Bone marrow (tissue), 2 donors: ENCODE results near the gene COPE.
"Not testable (repeated sequence)": the region's sequence is repeated elsewhere in the genome, so short reads cannot be mapped to it uniquely, and the experiment has no call there.

Source experiments
- DNase-seq, 2 donors: peaks; one replicate each; lab custom pipeline; 2025; lab: John Stamatoyannopoulos, UW

The COPE gene

GRCh38 chr19:18940769-18941627 lies 21.8 kb upstream of the COPE start, which contains the start of gene HOMER3:
Gene HOMER3 (minus strand): TSS chr19:18941217. CDS start chr19:18938982, 2,235 bp downstream.
- peak; percentile 29 to 55 for DNase-seq

GRCh38 chr19:18939922-18940768 lies 21.0 kb upstream of the COPE start:
- DNase-seq: peak in 1 of 2 donors; percentile 50

- DNase-seq: no peak
Measured at GRCh38 chr19:18939163-18939562, 20.0 kb upstream of the COPE start.

- no peak for DNase-seq
Measured at GRCh38 chr19:18933297-18933696, 14.1 kb upstream of the COPE start.

- peak in 1 of 2 donors; percentile 83 for DNase-seq
Measured at GRCh38 chr19:18932216-18932841, 13.1 kb upstream of the COPE start.

GRCh38 chr19:18931316-18932162 lies 12.4 kb upstream of the COPE start:
- DNase-seq: no peak

- DNase-seq: no peak
Measured at GRCh38 chr19:18929311-18929710, 10.1 kb upstream of the COPE start.

- DNase-seq: no peak
Measured at GRCh38 chr19:18928018-18928805, 9.0 kb upstream of the COPE start.

- no peak for DNase-seq
Measured at GRCh38 chr19:18924684-18925213, 5.6 kb upstream of the COPE start.

- no peak for DNase-seq
Measured at GRCh38 chr19:18922228-18922985, 3.2 kb upstream of the COPE start.

- DNase-seq: no peak
Measured at GRCh38 chr19:18921593-18921992, 2.4 kb upstream of the COPE start.

- DNase-seq: no peak
Measured at GRCh38 chr19:18920400-18920799, 1.2 kb upstream of the COPE start.

GRCh38 chr19:18919900-18920214 lies 670 bp upstream of the COPE start:
- DNase-seq: no peak

GRCh38 chr19:18917593-18917992 lies 1.6 kb downstream of the COPE start:
- not testable (repeated sequence) for DNase-seq

GRCh38 chr19:18915639-18916038 lies 3.5 kb downstream of the COPE start:
- DNase-seq: no peak

- DNase-seq: no peak
Measured at GRCh38 chr19:18913466-18913865, 5.7 kb downstream of the COPE start.

GRCh38 chr19:18912933-18913332 lies 6.3 kb downstream of the COPE start:
- no peak for DNase-seq

- no peak for DNase-seq
Measured at GRCh38 chr19:18910801-18911436, 8.3 kb downstream of the COPE start.

- DNase-seq: no peak
Measured at GRCh38 chr19:18910010-18910409, 9.2 kb downstream of the COPE start.
